Central memory CD8-positive, alpha-beta T cell (primary cell): ENCODE measurements around the gene SPRED3.
"Not testable (repeated sequence)": the region's sequence is repeated elsewhere in the genome, so short reads cannot be mapped to it uniquely, and the experiment has no call there.

Source experiments
- ATAC-seq: fragments of 150-1000 bp; cut with Tn5 transposase; replicated peaks from 2 replicates; pipeline ENCODE4 v1.10.0; 2022; ENCODE audit warnings: mild to moderate bottlenecking, moderate FRiP score, moderate number of reproducible peaks; ENCODE audit not compliant: poor library complexity, severe bottlenecking; ENCODE audit errors: extremely low read depth
- DNase-seq, 2 donors: peaks; one replicate each; pipeline ENCODE4 v3.0.0; 2021; ENCODE audit warnings: low spot score in 2 of 2
- H3K27ac Mint-ChIP-seq: one replicate; pipeline ENCODE4 v1.8.0; 2022; ENCODE audit warnings: low read depth, mild to moderate bottlenecking, moderate library complexity, mixed read lengths
- H3K27me3 Mint-ChIP-seq: one replicate; pipeline ENCODE4 v1.8.0; 2022; ENCODE audit warnings: mixed read lengths
- H3K36me3 Mint-ChIP-seq: one replicate; pipeline ENCODE4 v1.8.0; 2022; ENCODE audit warnings: mild to moderate bottlenecking, moderate library complexity, mixed read lengths; ENCODE audit not compliant: insufficient read depth
- H3K4me1 Mint-ChIP-seq: one replicate; pipeline ENCODE4 v1.8.0; 2022; ENCODE audit warnings: mixed read lengths
- H3K4me3 Mint-ChIP-seq: one replicate; pipeline ENCODE4 v1.8.0; 2022; ENCODE audit warnings: mild to moderate bottlenecking, moderate library complexity, mixed read lengths
- H3K9me3 Mint-ChIP-seq: one replicate; pipeline ENCODE4 v1.8.0; 2022; ENCODE audit warnings: mixed read lengths

The SPRED3 gene

GRCh38 chr19:38360839-38361631 is 27.5 kb upstream of the SPRED3 start:
- no peak for ATAC-seq
- H3K27me3 Mint-ChIP-seq: peaks cover 35% of the 10 kb centered on the region
- peak overlapping the region; percentile 72 for H3K4me3 Mint-ChIP-seq
- H3K27ac Mint-ChIP-seq: peak overlapping the region; percentile 35
- no peaks in the 10 kb centered on the region for H3K9me3 Mint-ChIP-seq
- H3K36me3 Mint-ChIP-seq: no peaks in the 10 kb centered on the region
- peaks cover 11% of the 10 kb centered on the region for H3K4me1 Mint-ChIP-seq
- no peak for DNase-seq

- peaks cover 11% of the 10 kb centered on the region for H3K4me1 Mint-ChIP-seq
- peaks cover 35% of the 10 kb centered on the region for H3K27me3 Mint-ChIP-seq
- H3K36me3 Mint-ChIP-seq: no peaks in the 10 kb centered on the region
- DNase-seq (no peak), ATAC-seq (peak; percentile 63)
- H3K4me3 Mint-ChIP-seq: peak overlapping the region; percentile 72
- H3K27ac Mint-ChIP-seq: peak overlapping the region; percentile 35
- no peaks in the 10 kb centered on the region for H3K9me3 Mint-ChIP-seq
Observed at GRCh38 chr19:38361633-38362075, 26.8 kb upstream of the SPRED3 start.

GRCh38 chr19:38362076-38362945 is 26.2 kb upstream of the SPRED3 start:
- Mint-ChIP-seq H3K27me3 (peaks cover 37% of the 10 kb centered on the region), H3K9me3 (no peaks in the 10 kb centered on the region), H3K4me3 (peak overlapping the region; percentile 72), H3K4me1 (peaks cover 11% of the 10 kb centered on the region), H3K36me3 (no peaks in the 10 kb centered on the region), H3K27ac (peak overlapping the region; percentile 35)
- DNase-seq (no peak), ATAC-seq (peak; percentile 49)

- H3K27ac Mint-ChIP-seq, H3K36me3 Mint-ChIP-seq, ATAC-seq, H3K4me3 Mint-ChIP-seq, DNase-seq, H3K9me3 Mint-ChIP-seq: not testable (repeated sequence)
- Mint-ChIP-seq H3K4me1 (peaks cover 11% of the 10 kb centered on the region), H3K27me3 (peaks cover 45% of the 10 kb centered on the region)
Observed at GRCh38 chr19:38362946-38363688, 25.4 kb upstream of the SPRED3 start.

DNA sequence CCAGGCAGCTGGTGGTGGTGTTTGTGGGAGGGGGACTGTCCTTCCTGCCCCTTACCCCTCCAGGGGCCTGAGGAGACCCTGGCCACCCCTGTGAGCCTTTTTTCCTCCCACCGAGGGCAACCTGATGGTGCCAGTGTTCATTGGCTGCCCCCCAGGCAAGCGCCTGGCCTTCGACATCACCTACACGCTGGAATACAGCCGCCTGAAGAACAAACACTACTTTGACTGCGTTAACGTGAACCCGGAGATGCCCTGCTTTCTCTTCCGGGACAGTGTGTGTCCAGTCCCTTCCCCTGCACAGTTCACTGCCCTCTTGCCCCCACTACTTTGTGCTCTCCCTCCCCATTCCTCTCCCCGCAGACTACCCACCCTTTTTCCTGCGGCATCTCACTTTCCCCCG is 21.5 kb upstream of the SPRED3 start:
- no peak for DNase-seq

DNA sequence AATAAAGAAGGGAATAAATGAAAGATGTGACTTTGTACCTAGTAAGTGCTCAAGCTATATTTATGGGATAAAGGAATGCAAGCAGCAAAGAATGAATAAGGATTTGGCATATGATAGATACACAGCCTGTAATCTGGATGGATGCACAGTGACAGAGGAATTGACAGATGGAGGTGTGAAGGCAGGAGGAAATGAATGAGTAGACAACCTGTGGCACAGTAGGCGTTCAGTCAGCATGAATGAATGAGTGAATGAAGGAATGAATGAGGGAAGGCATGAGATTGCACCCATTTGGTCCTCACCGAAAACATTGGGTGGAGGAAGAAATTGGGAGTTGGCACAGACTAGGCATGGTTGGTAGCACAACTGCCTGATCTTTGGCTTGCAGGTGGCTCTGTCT is 18.9 kb upstream of the SPRED3 start:
- DNase-seq (no peak), ATAC-seq (no peak)
- Mint-ChIP-seq H3K27me3 (peaks cover 27% of the 10 kb centered on the region), H3K4me1 (peaks cover 6% of the 10 kb centered on the region), H3K4me3 (no peak overlapping the region), H3K36me3 (peaks cover 2% of the 10 kb centered on the region), H3K27ac (no peak overlapping the region), H3K9me3 (no peaks in the 10 kb centered on the region)

More for the DNA sequence above, 21.5 kb upstream of the SPRED3 start:
- ATAC-seq: no peak
- H3K27ac Mint-ChIP-seq: no peak overlapping the region
- H3K4me1 Mint-ChIP-seq: no peaks in the 10 kb centered on the region
- no peak overlapping the region for H3K4me3 Mint-ChIP-seq
- H3K36me3 Mint-ChIP-seq: no peaks in the 10 kb centered on the region
- peaks cover 27% of the 10 kb centered on the region for H3K27me3 Mint-ChIP-seq
- no peaks in the 10 kb centered on the region for H3K9me3 Mint-ChIP-seq

- H3K9me3 Mint-ChIP-seq: no peaks in the 10 kb centered on the region
- no peak for DNase-seq
- H3K27ac Mint-ChIP-seq: no peak overlapping the region
- H3K36me3 Mint-ChIP-seq: peaks cover 6% of the 10 kb centered on the region
- no peak for ATAC-seq
- H3K27me3 Mint-ChIP-seq: peaks cover 27% of the 10 kb centered on the region
- peaks cover 14% of the 10 kb centered on the region for H3K4me1 Mint-ChIP-seq
- H3K4me3 Mint-ChIP-seq: no peak overlapping the region
Observed at GRCh38 chr19:38370299-38370698, 18.2 kb upstream of the SPRED3 start.

DNA sequence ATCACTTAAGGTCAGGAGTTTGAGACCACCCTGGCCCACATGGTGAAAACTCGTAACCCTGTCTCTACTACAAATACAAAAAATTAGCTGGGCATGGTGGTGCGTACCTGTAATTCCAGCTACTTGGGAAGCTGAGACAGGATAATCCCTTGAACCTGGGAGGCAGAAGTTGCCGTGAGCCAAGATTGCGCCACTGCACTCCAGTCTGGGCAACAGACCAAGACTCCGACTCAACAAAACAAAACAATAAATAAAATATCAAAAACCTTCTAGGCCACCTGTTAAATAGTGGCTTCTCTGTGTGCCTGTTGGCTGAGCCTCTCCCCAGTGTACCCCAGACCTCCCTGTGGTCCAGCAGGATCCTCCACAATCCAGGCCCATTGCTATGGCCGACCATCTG is 17.4 kb upstream of the SPRED3 start:
- Mint-ChIP-seq H3K36me3 (peaks cover 6% of the 10 kb centered on the region), H3K4me3 (no peak overlapping the region), H3K27ac (no peak overlapping the region), H3K27me3 (peaks cover 24% of the 10 kb centered on the region), H3K4me1 (peaks cover 21% of the 10 kb centered on the region), H3K9me3 (no peaks in the 10 kb centered on the region)
- DNase-seq (no peak), ATAC-seq (no peak)

GRCh38 chr19:38373907-38374331 is 14.6 kb upstream of the SPRED3 start:
- Mint-ChIP-seq H3K9me3 (no peaks in the 10 kb centered on the region), H3K4me3 (peak overlapping the region; percentile 99), H3K4me1 (peaks cover 30% of the 10 kb centered on the region), H3K27me3 (no peaks in the 10 kb centered on the region), H3K36me3 (peaks cover 19% of the 10 kb centered on the region), H3K27ac (peak overlapping the region; percentile 99)
- no peak for ATAC-seq
- no peak for DNase-seq

DNA sequence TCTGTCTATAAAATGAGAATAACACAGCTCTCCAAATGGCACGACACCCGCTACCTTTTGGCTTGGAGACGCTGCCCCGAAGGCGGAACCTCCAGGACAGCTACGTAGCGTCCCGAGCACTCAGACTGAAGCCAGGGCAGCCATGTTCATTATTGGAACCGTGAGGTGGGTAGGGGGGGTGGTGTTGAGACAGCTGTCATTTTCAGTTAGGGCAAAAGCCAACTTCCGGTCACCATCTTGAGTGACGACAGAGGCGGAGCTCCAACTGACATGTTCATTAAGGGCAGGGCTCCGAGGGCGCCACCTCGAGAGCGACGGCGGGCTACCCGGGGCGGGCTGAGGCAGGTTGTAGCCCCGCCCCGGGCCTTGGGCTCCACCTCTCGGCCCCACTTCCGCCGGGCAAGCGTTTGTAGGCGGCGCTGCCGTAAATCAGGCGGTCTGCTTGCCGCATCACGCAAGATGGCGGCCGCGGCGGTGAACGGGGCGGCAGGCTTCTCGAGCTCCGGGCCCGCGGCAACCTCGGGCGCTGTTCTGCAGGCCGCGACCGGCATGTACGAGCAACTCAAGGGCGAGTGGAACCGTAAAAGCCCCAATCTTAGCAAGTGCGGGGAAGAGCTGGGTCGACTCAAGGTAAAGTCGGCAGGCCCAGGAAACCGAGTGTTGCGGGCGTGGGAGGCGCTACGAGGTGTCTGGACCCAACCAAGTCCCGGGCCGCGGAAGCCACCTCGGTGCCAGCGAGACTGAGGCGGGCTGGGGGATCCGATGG is 14.0 kb upstream of the SPRED3 start, which contains the start of gene PSMD8:
Gene PSMD8 (plus strand): TSS at position 240 of the 766 bp plus-strand sequence. CDS start 31 bp downstream, at position 271.
- no peaks in the 10 kb centered on the region for H3K9me3 Mint-ChIP-seq
- peak; percentile 95 for ATAC-seq
- H3K36me3 Mint-ChIP-seq: peaks cover 25% of the 10 kb centered on the region
- H3K4me3 Mint-ChIP-seq: peak within 1 kb of the TSS; percentile 99
- H3K27me3 Mint-ChIP-seq: no peaks in the 10 kb centered on the region
- peak; percentile 92 to 98 for DNase-seq
- H3K27ac Mint-ChIP-seq: peak within 1 kb of the TSS; percentile 99
- H3K4me1 Mint-ChIP-seq: peaks cover 34% of the 10 kb centered on the region

GRCh38 chr19:38375098-38375493 is 13.4 kb upstream of the SPRED3 start:
- Mint-ChIP-seq H3K27ac (peak overlapping the region; percentile 99), H3K27me3 (no peaks in the 10 kb centered on the region), H3K36me3 (peaks cover 27% of the 10 kb centered on the region)

More at GRCh38 chr19:38375098-38375493, 13.4 kb upstream of the SPRED3 start:
- DNase-seq (no peak), ATAC-seq (peak; percentile 1)
- Mint-ChIP-seq H3K4me1 (peaks cover 36% of the 10 kb centered on the region), H3K4me3 (peak overlapping the region; percentile 99), H3K9me3 (no peaks in the 10 kb centered on the region)
